HG02678 (cell line): ENCODE data around the gene OLAH.

Source experiments
- ATAC-seq: cut with Tn5 transposase; IDR thresholded peaks from one replicate; pipeline ENCODE4 v1.9.1; 2021; ENCODE audit warnings: mild to moderate bottlenecking, moderate library complexity; ENCODE audit not compliant: unreplicated experiment

OLAH gene

GRCh38 chr10:15068802-15069201 lies 25.1 kb downstream of the OLAH start:
- no peak for ATAC-seq

GRCh38 chr10:15069230-15069629 lies 25.5 kb downstream of the OLAH start:
- ATAC-seq, result no peak

- no peak for ATAC-seq
Measured at GRCh38 chr10:15072358-15072757, 28.6 kb downstream of the OLAH start.

- no peak for ATAC-seq
Measured at GRCh38 chr10:15075421-15075820, 31.7 kb downstream of the OLAH start.

- no peak for ATAC-seq
Measured at GRCh38 chr10:15083674-15084501, 40.1 kb downstream of the OLAH start.

GRCh38 chr10:15084502-15084922 lies 40.8 kb downstream of the OLAH start:
- ATAC-seq, result no peak

GRCh38 chr10:15088428-15089261 lies 44.9 kb downstream of the OLAH start, which contains the start of gene ACBD7:
Gene ACBD7, minus strand, starts transcription at chr10:15088776. Its CDS starts 48 bp downstream, at chr10:15088728.
- peak; percentile 100 for ATAC-seq

- no peak for ATAC-seq
Measured at GRCh38 chr10:15091418-15091817, 47.7 kb downstream of the OLAH start.

- no peak for ATAC-seq
Measured at GRCh38 chr10:15092855-15093408, 49.2 kb downstream of the OLAH start.

- ATAC-seq, result peak; percentile 24
Measured at GRCh38 chr10:15096661-15097010, 52.9 kb downstream of the OLAH start.

GRCh38 chr10:15097011-15097812 lies 53.5 kb downstream of the OLAH start, which contains the start of gene RPP38:
Gene RPP38, plus strand, starts transcription at chr10:15097355. Its CDS starts 5,960 bp downstream, at chr10:15103315.
- peak; percentile 85 for ATAC-seq

GRCh38 chr10:15099886-15100285 lies 56.1 kb downstream of the OLAH start:
- ATAC-seq, result no peak

- no peak for ATAC-seq
Measured at GRCh38 chr10:15103513-15103912, 59.8 kb downstream of the OLAH start.

- peak; percentile 83 for ATAC-seq
Measured at GRCh38 chr10:15106352-15107013, 62.7 kb downstream of the OLAH start.

- ATAC-seq, result no peak
Measured at GRCh38 chr10:15112657-15113056, 68.9 kb downstream of the OLAH start.

- no peak for ATAC-seq
Measured at GRCh38 chr10:15113766-15114165, 70.0 kb downstream of the OLAH start.

- no peak for ATAC-seq
Measured at GRCh38 chr10:15116225-15116624, 72.5 kb downstream of the OLAH start.

GRCh38 chr10:15118615-15119014 lies 74.9 kb downstream of the OLAH start:
- no peak for ATAC-seq

- ATAC-seq, result no peak
Measured at GRCh38 chr10:15120523-15120922, 76.8 kb downstream of the OLAH start.

GRCh38 chr10:15121707-15122106 lies 78.0 kb downstream of the OLAH start:
- ATAC-seq, result no peak
